GM12873 (cell line): ENCODE data around the gene RSRC1.

Source experiments
- TF ChIP-seq, protein P1 (sequence below): IDR thresholded peaks from 2 replicates; pipeline ENCODE4 v1.5.1; 2012; ENCODE audit warnings: low read depth, mild to moderate bottlenecking, moderate library complexity, low read length, control low read depth; ENCODE audit not compliant: insufficient read depth; ENCODE audit errors: missing control alignments

Gene RSRC1

DNA sequence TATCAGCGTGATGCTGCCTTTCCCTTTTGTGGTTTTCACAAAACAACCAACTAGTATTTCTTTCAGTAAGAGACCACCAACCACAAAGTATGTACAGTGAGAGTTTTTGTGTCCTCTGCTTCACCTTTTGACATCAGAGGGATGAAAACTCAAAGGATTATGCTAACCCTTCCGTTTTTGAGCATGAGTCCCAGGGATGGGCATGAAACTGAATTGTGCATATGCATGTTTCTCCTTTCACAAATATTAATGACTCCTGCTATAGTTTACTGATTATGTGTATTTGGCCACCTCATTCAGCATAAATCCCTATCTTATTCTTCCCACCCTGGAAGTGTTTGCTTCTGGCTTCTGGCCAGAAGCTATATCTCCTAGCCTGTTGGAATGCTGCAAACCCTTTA, 59.2 kb downstream of the RSRC1 start:
- TF ChIP-seq, protein P1, sequence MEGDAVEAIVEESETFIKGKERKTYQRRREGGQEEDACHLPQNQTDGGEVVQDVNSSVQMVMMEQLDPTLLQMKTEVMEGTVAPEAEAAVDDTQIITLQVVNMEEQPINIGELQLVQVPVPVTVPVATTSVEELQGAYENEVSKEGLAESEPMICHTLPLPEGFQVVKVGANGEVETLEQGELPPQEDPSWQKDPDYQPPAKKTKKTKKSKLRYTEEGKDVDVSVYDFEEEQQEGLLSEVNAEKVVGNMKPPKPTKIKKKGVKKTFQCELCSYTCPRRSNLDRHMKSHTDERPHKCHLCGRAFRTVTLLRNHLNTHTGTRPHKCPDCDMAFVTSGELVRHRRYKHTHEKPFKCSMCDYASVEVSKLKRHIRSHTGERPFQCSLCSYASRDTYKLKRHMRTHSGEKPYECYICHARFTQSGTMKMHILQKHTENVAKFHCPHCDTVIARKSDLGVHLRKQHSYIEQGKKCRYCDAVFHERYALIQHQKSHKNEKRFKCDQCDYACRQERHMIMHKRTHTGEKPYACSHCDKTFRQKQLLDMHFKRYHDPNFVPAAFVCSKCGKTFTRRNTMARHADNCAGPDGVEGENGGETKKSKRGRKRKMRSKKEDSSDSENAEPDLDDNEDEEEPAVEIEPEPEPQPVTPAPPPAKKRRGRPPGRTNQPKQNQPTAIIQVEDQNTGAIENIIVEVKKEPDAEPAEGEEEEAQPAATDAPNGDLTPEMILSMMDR, result no peak

DNA sequence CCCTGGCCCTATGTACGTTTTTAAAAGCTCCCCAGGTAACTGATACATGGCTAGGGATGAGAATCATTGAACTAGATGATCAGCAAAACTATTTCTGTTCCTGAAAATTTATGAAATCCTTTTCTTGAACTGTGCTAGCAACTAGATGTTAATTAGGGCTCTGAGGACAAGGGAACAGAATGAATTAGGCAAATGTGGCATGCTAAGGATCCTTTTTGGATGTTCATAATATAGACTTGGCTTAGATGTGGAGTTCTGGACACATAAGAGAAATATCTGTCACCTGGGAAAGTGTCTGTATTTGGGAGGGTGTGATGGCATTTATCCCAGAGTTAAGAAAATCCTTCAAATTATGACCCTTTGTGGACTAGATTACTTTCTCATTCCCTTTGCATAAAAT, 71.2 kb downstream of the RSRC1 start:
- TF ChIP-seq, protein P1, result no peak

DNA sequence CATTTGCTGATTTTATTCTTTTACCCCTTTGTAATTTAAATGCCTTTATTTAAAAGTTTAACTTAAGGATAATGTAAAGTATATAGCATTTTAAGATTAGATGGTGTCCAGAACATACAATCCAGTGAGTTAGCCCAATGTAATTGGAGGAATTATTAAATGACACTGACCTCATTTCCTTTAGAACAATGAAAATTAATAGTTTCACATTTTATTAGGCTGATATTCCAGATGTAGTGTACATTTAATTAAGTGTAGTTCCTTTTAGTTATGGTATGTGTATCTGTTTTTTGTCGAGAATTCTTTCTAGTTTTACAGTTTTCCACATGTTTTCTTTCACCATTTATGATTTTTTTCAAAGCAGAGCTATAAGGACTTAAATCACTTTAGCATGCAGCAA, 75.8 kb downstream of the RSRC1 start:
- TF ChIP-seq, protein P1, result no peak

DNA sequence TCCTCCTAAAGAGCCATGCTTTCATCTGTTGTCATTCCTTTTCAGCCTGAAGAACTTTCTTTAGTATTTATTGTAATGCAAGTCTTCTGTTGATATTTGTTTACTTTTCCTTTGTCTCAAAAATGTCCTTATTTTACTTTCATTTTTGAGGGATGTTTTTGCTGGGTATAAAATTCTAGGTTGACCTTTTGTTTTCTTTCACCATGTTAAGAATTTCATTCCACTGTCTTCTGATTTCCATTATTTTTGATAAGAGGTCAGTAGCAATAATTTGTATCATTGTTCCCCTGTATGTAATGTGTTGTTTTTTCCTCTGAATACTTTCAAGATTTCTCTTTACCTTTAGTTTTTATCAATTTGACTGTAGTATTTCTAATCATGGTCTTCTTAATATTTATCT, 91.1 kb downstream of the RSRC1 start:
- TF ChIP-seq, protein P1, result no peak

DNA sequence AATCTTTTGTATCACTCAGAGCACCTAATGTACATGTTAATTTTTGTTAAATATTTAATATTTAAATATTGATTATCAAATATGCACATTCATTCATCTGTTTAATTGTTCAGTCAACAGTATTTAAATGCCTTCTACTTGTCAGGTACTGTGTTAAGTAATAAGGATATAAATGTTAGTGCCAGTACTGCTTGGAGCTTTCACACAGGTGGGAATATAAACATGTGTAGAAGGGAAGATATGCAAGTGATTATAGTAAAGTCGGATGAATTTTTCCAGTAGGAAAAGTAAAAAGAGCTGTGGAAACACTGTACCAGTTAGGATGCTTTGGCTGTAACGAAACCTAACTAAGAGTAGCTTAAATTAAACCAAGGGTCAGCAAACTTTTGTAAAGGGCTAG, 95.4 kb downstream of the RSRC1 start:
- TF ChIP-seq, protein P1, result no peak

DNA sequence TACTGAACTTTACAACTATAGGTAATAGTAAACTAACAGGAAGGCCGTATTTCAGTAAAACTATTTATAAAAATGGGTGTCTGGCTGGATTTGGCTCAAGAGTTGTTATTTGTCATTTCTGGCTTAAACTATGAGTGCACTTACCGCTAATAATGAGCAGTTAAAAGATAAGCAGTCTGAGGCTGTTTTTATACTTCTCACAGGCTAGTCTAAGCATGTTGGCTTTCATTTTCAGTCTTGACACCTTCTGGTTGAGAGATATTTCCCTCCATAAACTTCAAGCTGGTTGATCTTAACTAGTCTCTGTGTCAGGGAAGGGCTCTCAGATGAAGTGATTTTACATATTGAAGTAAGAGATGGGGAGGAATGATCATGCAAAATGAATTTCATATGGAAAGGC, 96.1 kb downstream of the RSRC1 start:
- TF ChIP-seq, protein P1, result no peak

DNA sequence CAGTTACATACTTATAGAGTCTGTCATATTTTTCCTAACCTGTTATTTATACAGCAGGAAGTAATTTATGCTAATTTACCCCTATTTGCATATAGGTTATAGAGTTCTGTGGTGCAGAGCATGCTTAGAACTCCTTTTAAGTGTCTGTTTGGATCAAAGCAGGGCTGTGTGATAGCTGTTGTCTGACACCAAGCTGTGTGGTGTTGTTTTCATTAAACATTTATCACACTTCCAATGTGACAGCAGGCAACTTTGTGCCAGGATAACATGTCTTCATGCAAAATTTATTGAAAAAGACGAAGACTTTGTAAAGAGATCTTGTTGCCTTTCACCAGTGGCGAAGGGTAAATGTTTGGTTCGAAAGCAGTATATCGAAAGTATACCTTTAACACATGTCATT, 100.2 kb downstream of the RSRC1 start:
- TF ChIP-seq, protein P1, result no peak

DNA sequence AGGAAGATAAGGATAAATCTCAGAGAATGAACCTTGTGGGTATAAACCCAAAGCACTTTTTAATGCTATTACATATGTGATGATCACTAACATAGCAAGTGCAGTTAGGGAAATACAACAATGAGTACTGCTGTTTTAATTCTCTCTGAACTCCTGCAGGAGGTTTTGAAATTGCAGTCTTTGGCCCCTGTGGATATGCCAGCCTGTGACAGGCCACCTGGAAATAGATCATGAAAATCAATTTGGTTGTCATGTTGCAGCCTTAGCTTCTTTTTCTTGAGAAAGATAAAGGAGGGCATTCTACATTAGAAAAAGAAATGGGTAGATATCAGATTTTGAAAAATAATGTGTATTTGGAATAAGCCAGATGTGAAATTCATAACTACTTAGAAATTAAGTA, 103.6 kb downstream of the RSRC1 start:
- TF ChIP-seq, protein P1, result no peak
